Daoy (cell line): ENCODE measurements around the gene TMEM181. TPM values are rescaled to one million over a fixed set of nuclear protein-coding genes. Genes with fewer than 3 reads are reported as not detected.

Experiments used
- DNase-seq: peaks from one replicate; pipeline ENCODE4 v3.0.0-alpha.2; 2015; ENCODE audit warnings: low read depth
- total RNA-seq: library from RNA; depleted of rRNA; stranded (reverse); fragments of >200 nt; shearing (Covaris generic); gene quantifications from 2 replicates; pipeline ENCODE4 v1.2.3, GENCODE V29; 2014

The TMEM181 gene
- total RNA-seq, 1 experiment from 2014 or later = 28.3 TPM

GRCh38 chr6:158561938-158562337 lies 2.0 kb downstream of the TMEM181 start:
- no peak for DNase-seq

GRCh38 chr6:158564243-158565121 lies 4.6 kb downstream of the TMEM181 start:
- no peak for DNase-seq

DNA sequence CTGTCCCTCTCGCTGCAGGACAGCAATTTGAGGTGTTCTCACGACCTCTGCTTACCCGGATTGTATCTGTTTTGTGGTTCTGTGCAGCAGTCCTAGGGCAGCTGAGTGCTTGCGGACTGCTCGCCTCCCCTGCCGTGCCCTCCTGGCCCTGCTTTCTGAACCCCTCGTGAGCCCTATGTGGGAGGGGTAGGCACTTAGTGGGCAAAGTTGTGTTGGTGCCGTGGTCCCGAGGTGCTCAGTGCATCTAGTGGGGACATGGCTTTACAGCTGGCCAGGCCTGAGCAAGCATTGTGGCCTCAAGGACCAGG lies 5.2 kb downstream of the TMEM181 start:
- no peak for DNase-seq

DNA sequence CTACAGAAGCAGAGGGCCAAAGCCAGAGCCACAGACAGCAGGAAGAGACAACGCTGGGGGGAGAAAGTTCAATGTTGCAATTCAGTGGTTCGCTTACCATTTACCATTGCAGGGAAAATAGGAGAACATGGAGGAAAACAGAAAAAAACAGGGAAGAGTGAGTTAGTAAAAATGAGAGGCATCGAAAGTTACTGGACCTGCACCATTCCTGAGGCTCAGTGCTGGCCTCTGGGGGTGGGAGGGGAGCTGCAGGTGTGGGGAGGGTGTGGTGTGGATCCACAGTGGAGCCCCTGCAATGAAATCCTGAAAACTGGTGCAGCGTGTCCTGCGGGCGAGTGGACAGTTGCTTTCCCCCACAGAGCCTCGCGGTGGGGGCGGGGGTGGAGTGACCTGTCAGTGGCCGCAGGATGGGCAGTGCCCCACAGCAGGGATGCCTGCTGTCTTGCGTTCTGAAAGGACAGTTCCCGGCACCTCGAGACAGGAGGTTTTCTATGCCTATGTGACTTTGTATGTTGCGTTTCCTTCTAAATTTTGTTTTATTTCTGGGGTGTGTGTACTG lies 5.7 kb downstream of the TMEM181 start:
- DNase-seq = no peak

DNA sequence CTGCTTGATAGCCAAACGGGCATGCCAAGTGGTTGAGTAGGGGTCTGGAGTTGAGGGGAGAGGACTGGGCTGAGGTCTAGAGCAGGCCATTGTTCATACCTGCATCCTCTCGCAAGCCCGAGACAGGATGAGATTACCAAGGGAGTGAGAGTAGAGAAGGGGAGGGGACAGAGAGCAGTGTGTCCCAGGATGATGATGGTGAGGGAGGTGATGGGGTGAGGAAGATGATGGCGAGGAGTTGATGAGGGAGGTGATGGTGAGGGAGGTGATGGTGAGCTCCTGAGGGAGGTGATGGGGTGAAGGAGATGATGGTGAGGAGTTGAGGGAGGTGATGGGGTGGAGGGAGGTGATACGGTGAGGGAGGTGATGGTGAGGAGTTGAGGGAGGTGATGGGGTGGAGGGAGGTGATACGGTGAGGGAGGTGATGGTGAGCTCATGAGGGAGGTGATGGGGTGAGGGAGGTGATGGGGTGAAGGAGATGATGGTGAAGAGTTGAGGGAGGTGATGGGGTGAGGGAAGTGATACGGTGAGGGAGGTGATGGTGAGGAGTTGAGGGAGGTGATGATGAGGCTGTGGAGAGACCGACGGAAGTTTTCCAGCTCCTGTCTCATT lies 6.4 kb downstream of the TMEM181 start:
- no peak for DNase-seq

- no peak for DNase-seq
Measured at GRCh38 chr6:158567152-158567551, 7.3 kb downstream of the TMEM181 start.

- DNase-seq = no peak
Measured at GRCh38 chr6:158567871-158568401, 8.0 kb downstream of the TMEM181 start.

DNA sequence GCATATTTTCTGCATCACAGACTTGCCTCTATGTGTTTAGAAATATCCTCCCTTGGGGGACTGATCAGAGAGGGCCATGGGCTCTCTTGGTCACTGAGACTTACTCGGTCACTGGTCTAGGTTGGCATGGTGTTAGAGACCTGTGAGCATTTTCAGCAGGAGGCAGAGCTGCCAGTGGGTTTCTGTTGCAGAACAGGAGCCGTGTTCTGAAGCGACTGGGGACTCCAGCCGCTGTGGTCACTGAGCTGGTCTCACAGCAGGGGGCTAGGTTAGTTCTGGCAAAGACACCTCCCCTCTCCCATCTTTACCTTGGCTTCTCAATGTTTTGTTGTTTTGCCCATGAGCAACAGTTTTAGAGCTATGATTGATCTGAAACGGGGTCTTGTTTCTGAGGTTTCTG lies 8.7 kb downstream of the TMEM181 start:
- DNase-seq = no peak

DNA sequence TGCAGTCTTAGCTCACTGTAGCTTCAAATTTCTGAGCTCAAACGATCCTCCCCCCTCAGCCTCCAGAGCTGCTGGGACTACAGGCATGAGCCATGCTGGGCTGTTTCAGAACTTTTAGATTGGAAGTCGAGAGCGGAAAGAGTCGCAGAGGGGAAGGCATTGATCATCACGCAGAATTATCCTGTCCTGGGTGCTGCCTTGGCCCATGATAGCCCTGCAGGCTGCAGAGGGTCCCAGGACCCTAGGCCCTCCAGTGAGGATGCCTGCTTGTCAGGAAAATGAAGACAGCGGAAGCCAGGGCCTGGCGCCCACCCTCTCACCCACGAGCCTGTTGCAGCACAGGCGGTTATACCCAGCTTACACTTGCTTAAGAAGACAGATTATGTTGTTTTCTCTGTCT lies 9.1 kb downstream of the TMEM181 start:
- no peak for DNase-seq

GRCh38 chr6:158570681-158570962 lies 10.7 kb downstream of the TMEM181 start:
- no peak for DNase-seq

GRCh38 chr6:158571826-158572652 lies 12.1 kb downstream of the TMEM181 start:
- peak; percentile 21 for DNase-seq

- no peak for DNase-seq
Measured at GRCh38 chr6:158572653-158573541, 13.0 kb downstream of the TMEM181 start.

GRCh38 chr6:158573542-158573931 lies 13.6 kb downstream of the TMEM181 start:
- DNase-seq = no peak

DNA sequence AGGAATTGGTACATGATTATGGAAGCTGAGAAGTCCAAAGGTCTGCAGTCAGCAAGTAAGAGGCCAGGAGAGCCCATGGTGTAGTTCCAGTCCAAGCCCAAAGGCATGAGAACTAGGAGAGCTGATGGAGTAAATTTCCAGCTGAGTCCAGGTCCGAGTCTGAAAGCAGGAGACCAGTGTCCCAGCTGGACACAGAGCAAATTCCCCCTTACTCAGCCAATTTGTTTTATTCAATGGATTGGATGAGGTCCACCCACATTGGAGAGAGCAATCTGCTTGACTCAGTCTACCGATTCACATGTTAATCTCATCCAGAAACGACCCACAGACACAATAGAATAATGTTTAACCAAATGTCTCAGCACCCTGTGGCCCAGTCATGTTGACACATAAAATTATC lies 14.9 kb downstream of the TMEM181 start:
- no peak for DNase-seq

GRCh38 chr6:158575550-158575949 lies 15.7 kb downstream of the TMEM181 start:
- DNase-seq = no peak

DNA sequence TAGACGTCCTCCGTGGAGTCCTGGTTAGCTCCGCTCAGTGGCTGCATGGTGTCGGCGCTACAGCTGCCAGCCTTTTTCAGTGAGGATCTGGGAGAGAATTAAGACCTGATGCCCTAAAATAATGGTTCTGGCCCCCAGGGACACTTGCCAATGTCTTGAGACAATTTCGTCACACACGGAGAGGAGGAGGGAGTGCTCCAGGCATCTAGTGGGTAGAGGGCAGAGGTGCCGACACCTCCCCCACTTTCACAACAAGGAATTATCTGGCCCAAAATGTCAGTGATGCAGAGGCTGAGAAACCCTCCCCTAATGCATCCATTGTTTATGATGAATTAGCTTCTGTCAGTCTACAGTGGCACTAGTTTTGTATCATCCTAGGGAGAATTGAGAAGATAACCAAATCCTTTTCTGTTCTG lies 24.4 kb downstream of the TMEM181 start:
- no peak for DNase-seq

GRCh38 chr6:158586652-158587051 lies 26.8 kb downstream of the TMEM181 start:
- no peak for DNase-seq

- no peak for DNase-seq
Measured at GRCh38 chr6:158589366-158589765, 29.5 kb downstream of the TMEM181 start.

DNA sequence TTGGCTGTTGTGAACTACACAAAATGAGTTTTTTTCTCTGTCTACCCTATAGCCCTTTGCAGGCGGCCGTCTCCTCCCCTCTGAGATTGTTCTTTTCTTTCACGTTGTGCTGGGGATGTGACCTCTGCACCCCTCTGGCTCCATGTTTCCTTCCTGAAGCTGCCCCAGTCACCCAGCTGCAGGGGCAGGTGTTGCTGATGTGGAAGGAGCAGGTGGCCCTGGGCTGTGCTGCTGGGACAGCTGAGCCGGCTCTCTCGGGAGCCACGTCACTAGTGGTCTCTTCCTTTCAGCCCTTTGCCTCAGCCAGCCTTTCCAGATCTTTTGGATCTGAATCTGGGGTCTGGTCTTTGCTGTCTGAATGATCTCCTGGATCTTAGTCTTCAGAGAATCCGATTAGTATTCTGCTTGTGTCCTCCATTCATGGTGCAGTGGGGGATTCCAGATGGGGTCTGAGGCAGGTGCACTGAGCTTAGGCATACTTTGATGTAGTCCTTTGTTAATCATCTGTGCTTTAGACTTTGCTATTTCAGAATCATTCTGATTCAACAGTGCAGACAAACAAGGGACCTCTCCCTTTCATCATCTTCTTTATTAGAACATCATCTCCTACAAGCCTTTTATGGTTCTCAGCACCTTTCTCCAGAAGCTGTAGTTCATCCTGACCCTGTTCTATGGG lies 31.4 kb downstream of the TMEM181 start:
- DNase-seq = no peak

DNA sequence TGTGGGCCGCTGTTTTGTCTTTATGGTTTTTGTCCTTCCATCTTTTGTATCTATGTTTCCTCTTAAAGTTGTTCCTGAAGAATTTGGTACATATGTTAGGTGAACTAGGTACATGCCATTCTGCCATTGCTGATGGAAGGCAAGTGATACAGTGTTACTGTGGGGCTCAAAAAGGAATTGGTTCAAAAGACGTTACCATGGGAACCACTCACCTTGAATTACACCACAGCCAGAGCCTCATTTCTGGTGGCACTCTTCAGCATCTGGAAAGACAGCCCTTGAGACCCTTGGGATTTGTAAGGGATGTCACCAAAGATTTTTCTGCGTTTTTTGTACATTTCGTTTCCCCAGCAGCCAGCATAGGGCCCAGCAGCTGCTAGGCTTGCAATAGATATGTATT lies 31.9 kb downstream of the TMEM181 start:
- no peak for DNase-seq

GRCh38 chr6:158593670-158594069 lies 33.8 kb downstream of the TMEM181 start:
- DNase-seq = no peak
